ENCODE results near the gene SHH. TPM values are rescaled to one million over a fixed set of nuclear protein-coding genes. Genes with fewer than 3 reads are reported as not detected.
"Not testable (repeated sequence)": the region's sequence is repeated elsewhere in the genome, so short reads cannot be mapped to it uniquely, and the experiment has no call there.

SHH gene
- total RNA-seq, 2 donors from 2014 or later: 0.05 to 0.10 TPM

DNA sequence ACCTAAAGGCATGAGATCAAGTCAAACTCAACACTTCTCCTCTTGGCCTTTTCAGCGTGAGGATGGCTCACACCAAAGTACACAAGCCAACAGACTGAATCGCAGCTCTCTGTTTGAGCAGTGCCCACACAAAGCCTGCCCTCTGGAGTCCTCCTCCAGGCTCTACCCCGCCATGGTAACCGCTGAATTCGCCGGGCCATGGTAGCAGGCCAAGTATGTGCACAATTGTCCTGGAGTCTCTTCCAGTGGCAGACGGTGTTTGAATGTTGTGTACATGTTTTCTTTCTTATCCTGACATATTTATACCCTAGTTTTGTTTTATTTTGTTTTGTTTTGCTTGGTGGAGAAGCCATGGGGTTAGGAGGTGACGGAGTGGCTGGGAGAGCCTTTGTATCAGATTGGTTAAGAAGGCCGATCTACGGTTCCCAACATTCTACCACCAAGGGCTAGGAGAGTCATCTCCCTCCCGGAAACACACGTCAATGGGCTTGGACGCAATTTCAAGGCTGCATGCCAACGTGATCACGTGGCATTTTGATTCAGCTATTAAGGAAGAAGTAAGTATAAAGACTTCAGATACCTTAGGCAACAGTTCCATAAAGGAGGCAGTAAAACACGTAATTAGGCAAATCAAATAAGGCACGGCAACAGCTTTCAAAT is 12.1 kb upstream of the SHH start:
- ATAC-seq (replicated peaks in 1 of 2) (no peak), DNase-seq (no peak)
- Mint-ChIP-seq H3K27ac (no peak overlapping the region), H3K27me3 (ENCODE audit: low read depth) (peaks cover 40% of the 10 kb centered on the region), H3K4me3 (no peak overlapping the region), H3K9me3 (no peaks in the 10 kb centered on the region), H3K36me3 (ENCODE audit: insufficient read depth in 2 of 2) (no peaks in the 10 kb centered on the region), H3K4me1 (ENCODE audit: low read depth) (no peaks in the 10 kb centered on the region)

DNA sequence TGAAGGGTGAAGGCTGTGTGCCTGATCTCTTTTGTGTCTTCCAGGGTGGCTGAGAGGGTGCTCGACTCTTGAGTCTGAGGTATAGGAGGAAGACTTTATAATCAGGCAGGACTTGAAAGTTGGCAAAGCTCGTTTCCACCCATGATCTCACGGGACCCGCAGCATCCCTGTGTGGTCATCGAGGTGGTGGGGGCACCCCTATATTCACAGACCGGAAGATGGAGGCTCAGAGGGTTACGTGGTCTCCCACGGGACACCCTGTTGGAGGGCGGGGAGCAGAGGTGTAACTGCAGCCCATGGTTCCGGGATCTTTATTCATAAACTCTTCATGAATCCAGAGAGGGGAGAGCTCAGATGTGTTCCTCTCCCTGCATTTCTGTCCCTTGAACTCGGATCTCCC is 9.6 kb upstream of the SHH start:
- no peaks in the 10 kb centered on the region for H3K4me1 Mint-ChIP-seq (ENCODE audit: low read depth)
- no peak overlapping the region for H3K27ac Mint-ChIP-seq
- no peak for DNase-seq
- H3K9me3 Mint-ChIP-seq: no peaks in the 10 kb centered on the region
- no peak for ATAC-seq (replicated peaks in 1 of 2)
- peaks cover 30% of the 10 kb centered on the region for H3K27me3 Mint-ChIP-seq (ENCODE audit: low read depth)
- no peaks in the 10 kb centered on the region for H3K36me3 Mint-ChIP-seq (ENCODE audit: insufficient read depth in 2 of 2)
- H3K4me3 Mint-ChIP-seq: no peak overlapping the region

DNA sequence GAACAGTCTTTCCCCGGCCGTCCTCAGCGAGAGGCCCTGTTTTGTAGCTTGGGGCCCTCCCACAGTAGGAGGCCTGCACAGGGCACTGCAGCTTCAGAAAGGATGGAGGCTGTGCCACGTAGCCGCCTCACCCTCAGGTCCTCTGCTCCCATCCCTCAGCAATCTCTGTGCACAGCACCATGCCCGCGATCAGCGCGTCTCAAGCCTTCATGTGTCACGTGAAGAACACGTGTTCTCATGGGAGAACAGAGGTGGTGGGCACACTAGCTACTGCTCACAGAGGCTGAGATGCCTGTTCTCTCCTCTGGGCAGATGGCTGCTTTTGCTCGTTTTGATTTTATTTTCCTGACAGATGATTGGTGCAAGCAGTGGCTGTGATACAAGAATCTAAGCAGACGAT is 8.5 kb upstream of the SHH start:
- H3K27me3 Mint-ChIP-seq (ENCODE audit: low read depth): peaks cover 30% of the 10 kb centered on the region
- H3K9me3 Mint-ChIP-seq: no peaks in the 10 kb centered on the region
- H3K36me3 Mint-ChIP-seq (ENCODE audit: insufficient read depth in 2 of 2): no peaks in the 10 kb centered on the region
- H3K4me1 Mint-ChIP-seq (ENCODE audit: low read depth): no peaks in the 10 kb centered on the region
- ATAC-seq (replicated peaks in 1 of 2): no peak
- no peak overlapping the region for H3K4me3 Mint-ChIP-seq
- H3K27ac Mint-ChIP-seq: no peak overlapping the region
- DNase-seq: no peak

DNA sequence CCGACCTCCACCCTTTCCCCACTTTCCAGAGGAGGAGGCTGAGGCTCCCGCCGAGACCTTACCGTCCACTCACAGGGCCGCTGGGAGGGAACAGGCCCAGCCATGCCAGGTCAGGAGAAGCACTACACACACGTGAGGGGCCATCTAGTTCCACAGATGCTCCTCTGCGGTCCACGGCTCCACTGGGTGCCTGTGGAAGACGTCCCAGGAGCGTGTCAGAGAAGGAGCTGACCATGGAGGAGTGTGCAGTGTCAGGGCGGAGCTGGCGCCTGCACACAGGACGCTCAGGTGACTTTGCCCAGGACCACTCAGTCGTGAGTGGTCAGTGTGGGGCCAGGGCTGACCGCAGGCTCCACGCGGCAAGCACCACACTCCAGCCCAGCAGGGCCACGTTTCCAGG is 8.0 kb upstream of the SHH start:
- peaks cover 4% of the 10 kb centered on the region for H3K4me1 Mint-ChIP-seq (ENCODE audit: low read depth)
- no peaks in the 10 kb centered on the region for H3K36me3 Mint-ChIP-seq (ENCODE audit: insufficient read depth in 2 of 2)
- H3K27ac Mint-ChIP-seq: no peak overlapping the region
- peaks cover 34% of the 10 kb centered on the region for H3K27me3 Mint-ChIP-seq (ENCODE audit: low read depth)
- DNase-seq (no peak), ATAC-seq (replicated peaks in 1 of 2) (no peak)
- H3K9me3 Mint-ChIP-seq: no peaks in the 10 kb centered on the region
- no peak overlapping the region for H3K4me3 Mint-ChIP-seq

DNA sequence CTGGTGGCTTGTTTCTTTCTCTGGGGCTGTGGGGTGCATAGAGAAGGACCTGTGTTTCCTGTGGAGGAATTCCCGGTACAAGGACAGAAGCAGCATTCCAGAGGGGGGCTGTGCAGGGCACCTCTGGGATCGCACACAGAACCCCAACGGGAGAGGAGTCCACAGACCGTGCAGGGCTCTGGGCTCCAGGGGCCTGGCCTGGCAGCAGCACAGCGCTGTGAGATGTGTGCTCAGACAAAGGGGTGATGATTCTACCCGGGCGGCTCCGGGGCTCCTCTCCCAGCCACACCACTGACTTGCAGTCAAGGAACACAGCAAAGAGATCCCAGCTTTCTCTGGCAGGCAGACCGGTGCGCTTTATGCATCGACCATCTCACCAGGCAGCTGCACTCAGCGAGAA is 6.9 kb upstream of the SHH start:
- DNase-seq (no peak), ATAC-seq (replicated peaks in 1 of 2) (no peak)
- Mint-ChIP-seq H3K4me1 (ENCODE audit: low read depth) (peaks cover 6% of the 10 kb centered on the region), H3K4me3 (no peak overlapping the region), H3K9me3 (no peaks in the 10 kb centered on the region), H3K27ac (no peak overlapping the region), H3K36me3 (ENCODE audit: insufficient read depth in 2 of 2) (no peaks in the 10 kb centered on the region), H3K27me3 (ENCODE audit: low read depth) (peaks cover 34% of the 10 kb centered on the region)

DNA sequence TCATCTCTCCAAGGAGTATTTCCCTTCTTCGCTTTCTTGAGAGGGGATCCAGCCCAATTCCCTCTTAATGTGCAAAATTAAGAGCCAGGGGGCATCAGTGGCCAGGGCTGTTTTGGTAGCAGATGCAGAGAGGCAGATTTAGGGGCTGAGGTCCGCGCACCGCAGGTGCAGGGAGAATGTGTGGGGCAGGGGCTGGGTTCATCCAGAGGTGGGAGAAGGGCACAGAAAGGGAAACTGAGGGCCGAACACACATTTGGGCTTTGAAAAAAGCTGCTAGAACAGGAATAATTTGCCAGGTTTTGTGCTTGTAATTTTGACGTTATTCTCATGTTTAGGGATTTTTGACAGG is 6.5 kb upstream of the SHH start:
- no peak overlapping the region for H3K27ac Mint-ChIP-seq
- ATAC-seq (replicated peaks in 1 of 2) (no peak), DNase-seq (no peak)
- H3K4me3 Mint-ChIP-seq: no peak overlapping the region
- H3K4me1 Mint-ChIP-seq (ENCODE audit: low read depth): peaks cover 6% of the 10 kb centered on the region
- H3K36me3 Mint-ChIP-seq (ENCODE audit: insufficient read depth in 2 of 2): no peaks in the 10 kb centered on the region
- peaks cover 38% of the 10 kb centered on the region for H3K27me3 Mint-ChIP-seq (ENCODE audit: low read depth)
- H3K9me3 Mint-ChIP-seq: no peaks in the 10 kb centered on the region

DNA sequence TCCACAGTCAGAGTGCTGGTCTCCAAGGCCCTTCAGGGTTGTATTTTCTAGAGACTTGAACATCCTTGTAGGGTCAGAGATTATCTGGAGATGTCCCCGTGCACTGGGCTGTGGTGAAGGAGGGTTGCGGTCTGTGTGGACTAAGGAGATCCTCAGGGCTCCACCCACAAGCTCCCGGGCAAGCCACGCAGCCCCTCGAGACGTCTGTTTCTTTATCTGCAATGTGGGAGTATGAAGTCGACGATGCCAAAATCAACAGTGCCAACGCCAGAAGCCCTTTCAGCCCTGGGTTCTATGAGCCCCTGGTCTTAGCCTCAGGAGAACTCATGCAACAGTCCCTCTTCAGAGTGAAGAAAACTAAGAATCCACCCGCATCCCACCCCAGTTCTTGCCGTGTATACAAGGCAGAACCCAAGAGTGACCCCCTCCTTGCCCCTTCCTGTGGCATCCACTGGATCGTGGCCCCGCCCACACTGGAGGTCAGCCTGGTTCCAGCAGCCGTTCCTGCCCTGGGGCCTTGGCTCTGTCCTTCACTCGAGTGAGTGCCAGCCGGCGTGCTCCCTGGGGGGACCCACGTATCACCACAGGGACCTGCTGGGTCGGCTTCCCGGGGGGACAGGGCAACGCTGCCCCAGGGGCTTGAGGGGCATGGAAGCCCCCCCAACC is 6.0 kb upstream of the SHH start:
- Mint-ChIP-seq H3K4me3 (no peak overlapping the region), H3K27me3 (ENCODE audit: low read depth) (peaks cover 38% of the 10 kb centered on the region), H3K9me3 (no peaks in the 10 kb centered on the region), H3K36me3 (ENCODE audit: insufficient read depth in 2 of 2) (no peaks in the 10 kb centered on the region), H3K4me1 (ENCODE audit: low read depth) (peaks cover 6% of the 10 kb centered on the region), H3K27ac (no peak overlapping the region)
- ATAC-seq (replicated peaks in 1 of 2) (no peak), DNase-seq (no peak)

DNA sequence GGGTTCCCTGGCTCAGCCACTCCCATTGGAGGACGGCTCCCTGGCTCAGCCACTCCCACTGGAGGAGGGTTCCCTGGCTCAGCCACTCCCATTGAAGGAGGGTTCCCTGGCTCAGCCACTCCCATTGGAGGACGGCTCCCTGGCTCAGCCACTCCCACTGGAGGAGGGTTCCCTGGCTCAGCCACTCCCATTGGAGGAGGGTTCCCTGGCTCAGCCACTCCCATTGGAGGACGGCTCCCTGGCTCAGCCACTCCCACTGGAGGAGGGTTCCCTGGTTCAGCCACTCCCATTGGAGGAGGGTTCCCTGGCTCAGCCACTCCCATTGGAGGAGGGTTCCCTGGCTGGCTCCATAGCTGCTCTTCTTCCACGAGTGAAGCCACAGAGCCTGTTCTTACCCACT is 5.3 kb upstream of the SHH start:
- not testable (repeated sequence) for DNase-seq; H3K36me3 Mint-ChIP-seq (ENCODE audit: insufficient read depth in 2 of 2); H3K4me1 Mint-ChIP-seq (ENCODE audit: low read depth); ATAC-seq (replicated peaks in 1 of 2); H3K4me3 Mint-ChIP-seq; H3K9me3 Mint-ChIP-seq; H3K27ac Mint-ChIP-seq
- peaks cover 38% of the 10 kb centered on the region for H3K27me3 Mint-ChIP-seq (ENCODE audit: low read depth)

DNA sequence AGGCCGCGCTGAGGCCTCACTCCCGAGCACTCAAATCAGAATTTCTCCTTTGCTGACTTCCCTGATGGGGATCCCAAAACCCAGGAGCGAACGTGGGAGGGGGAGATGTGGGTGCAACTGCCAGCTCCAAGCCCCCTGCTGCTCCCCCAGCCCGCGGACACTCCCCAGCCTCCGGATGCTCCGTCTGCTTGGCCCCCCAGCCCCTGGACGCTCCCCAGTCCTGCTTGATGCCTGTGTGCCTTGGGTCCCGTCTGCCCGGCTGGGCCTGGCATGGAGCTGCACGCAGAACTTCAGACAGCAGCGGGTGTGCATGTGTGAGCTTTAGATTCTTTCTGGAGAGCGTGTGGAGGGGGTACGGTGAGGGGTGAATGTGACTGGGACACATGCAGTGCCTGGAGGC is 4.7 kb upstream of the SHH start:
- ATAC-seq (replicated peaks in 1 of 2): no peak
- no peak overlapping the region for H3K4me3 Mint-ChIP-seq
- H3K27me3 Mint-ChIP-seq (ENCODE audit: low read depth): peaks cover 38% of the 10 kb centered on the region

DNA sequence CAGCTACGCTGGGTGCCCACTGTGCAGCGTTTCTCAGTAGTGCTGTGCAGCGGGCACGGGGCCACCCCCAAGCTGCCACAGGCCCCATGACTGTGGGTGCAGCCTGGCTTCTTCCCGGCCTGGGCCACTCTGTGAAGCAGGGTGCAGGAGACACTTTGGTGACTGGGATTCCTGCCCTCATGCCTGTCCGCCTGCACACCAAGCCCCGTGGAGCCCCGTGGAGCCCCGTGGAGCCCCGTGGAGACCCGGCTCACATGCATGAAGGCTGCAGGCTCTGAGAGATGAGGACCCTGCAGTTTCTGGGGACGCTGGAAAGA is 3.9 kb upstream of the SHH start:
- no peak overlapping the region for H3K27ac Mint-ChIP-seq
- ATAC-seq (replicated peaks in 1 of 2): no peak
- no peak for DNase-seq
- H3K9me3 Mint-ChIP-seq: no peaks in the 10 kb centered on the region
- no peak overlapping the region for H3K4me3 Mint-ChIP-seq
- H3K36me3 Mint-ChIP-seq (ENCODE audit: insufficient read depth in 2 of 2): no peaks in the 10 kb centered on the region
- peaks cover 38% of the 10 kb centered on the region for H3K27me3 Mint-ChIP-seq (ENCODE audit: low read depth)
- peaks cover 15% of the 10 kb centered on the region for H3K4me1 Mint-ChIP-seq (ENCODE audit: low read depth)

More for the DNA sequence above, 4.7 kb upstream of the SHH start:
- Mint-ChIP-seq H3K9me3 (no peaks in the 10 kb centered on the region), H3K4me1 (ENCODE audit: low read depth) (peaks cover 10% of the 10 kb centered on the region), H3K27ac (no peak overlapping the region), H3K36me3 (ENCODE audit: insufficient read depth in 2 of 2) (no peaks in the 10 kb centered on the region)
- DNase-seq: no peak

DNA sequence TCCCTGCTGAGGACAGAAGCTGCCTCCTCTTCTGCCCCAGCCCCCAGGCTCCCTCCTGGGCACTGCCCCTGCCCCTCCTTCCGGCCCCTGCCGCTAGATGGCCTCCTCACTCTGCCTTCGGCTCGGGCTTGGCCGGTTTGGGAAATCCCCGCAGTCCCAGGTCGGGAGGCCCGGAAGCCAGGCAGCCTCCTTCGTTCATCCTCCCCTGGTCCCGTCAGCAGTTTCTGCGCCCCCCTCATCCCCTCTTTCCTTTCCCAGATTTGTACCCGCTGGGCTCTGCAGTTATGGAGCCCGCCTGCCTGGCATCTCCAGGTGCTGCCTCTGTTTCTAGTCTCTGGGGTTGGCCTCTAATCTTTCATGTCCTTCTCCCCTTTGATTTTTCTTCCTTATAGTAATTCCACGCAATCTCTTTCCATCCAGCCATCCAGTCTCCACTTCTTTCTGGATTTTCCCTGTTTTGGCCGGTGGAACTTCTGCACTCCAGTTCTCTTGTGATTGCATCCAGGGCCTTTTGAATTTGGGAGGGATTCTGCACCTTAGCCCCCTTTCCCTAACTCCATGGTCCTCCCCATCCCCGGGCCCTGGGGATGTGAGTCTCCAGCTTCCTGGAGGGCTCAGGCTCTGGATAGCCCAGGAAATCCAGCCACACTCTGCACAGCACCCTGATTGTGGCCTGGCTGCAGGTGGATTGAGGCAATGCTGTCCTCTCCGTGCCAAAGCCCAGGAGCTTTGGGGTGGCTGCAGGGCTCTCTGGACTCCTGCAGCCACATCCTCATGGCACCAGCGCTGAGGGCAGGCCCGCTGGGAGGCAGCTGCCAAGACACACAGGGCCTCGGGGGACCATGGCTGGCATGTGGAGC is 3.3 kb upstream of the SHH start:
- Mint-ChIP-seq H3K9me3 (no peaks in the 10 kb centered on the region), H3K27me3 (ENCODE audit: low read depth) (peaks cover 44% of the 10 kb centered on the region), H3K36me3 (ENCODE audit: insufficient read depth in 2 of 2) (no peaks in the 10 kb centered on the region), H3K27ac (no peak overlapping the region), H3K4me1 (ENCODE audit: low read depth) (peaks cover 15% of the 10 kb centered on the region), H3K4me3 (peak overlapping the region; percentile 1 to 59)
- ATAC-seq (replicated peaks in 1 of 2) (peak; percentile 82 to 85), DNase-seq (peak; percentile 79 to 83)

DNA sequence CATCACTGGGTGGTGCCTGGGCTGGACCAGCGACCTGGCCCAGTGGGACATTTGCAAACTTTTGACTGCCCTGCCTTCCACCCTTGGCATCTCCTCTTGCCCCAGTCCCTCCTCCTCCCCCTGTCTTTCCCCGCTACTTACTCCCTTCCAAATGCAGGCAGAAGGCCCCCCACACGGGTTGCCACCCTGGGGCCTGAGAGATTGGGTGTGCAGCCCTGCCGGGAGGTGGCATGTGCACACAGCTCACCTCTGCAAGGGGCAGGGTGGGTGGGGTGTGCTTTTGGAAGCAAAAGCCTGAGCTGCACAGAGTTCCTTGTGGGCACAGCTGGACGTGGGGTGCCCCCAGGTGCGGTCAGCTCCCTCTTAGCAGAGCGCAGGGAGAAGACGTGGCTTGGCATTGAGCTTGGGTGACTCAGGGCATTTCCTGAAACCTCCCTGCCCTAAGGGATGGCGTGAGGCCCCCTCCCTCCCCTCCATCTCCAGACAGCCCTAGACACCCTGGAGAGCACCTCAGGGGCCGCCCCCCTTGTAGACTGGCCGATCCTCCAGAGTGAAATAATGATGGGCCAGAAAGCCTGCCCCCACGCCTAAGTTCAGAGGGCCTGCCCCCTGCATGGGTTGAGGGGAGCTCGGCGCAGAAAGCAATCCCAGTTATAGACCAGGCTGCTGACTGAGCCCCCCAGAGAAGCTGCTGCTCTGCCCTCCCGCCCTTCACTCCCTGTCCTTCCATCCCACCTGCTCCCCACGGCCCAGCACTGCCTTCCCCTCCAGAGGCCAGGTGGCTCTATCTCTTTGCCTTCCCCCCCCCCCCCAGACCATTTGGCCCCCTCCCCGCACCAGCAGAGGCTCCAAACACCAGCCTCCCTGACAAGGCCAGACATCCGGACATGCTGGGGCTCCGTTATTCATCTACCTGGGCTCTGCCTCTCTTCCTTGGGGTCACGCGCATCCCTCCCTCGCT is 2.3 kb upstream of the SHH start:
- Mint-ChIP-seq H3K27ac (no peak overlapping the region), H3K9me3 (no peaks in the 10 kb centered on the region), H3K4me3 (no peak overlapping the region), H3K36me3 (ENCODE audit: insufficient read depth in 2 of 2) (no peaks in the 10 kb centered on the region), H3K4me1 (ENCODE audit: low read depth) (peaks cover 15% of the 10 kb centered on the region), H3K27me3 (ENCODE audit: low read depth) (peaks cover 46% of the 10 kb centered on the region)
- no peak for DNase-seq
- ATAC-seq (replicated peaks in 1 of 2): no peak

Data from activated T-cell treated with anti-CD3 and anti-CD28 coated beads, Interleukin-2, amount 50 U/mL, for 72 hours (primary cell).